Glomerular visceral epithelial cell (primary cell): ENCODE data around the gene SLCO1C1.

Experiments used
- DNase-seq: peaks from one replicate; pipeline ENCODE4 v3.0.0-alpha.2; 2016; ENCODE audit errors: extremely low spot score

The SLCO1C1 gene

DNA sequence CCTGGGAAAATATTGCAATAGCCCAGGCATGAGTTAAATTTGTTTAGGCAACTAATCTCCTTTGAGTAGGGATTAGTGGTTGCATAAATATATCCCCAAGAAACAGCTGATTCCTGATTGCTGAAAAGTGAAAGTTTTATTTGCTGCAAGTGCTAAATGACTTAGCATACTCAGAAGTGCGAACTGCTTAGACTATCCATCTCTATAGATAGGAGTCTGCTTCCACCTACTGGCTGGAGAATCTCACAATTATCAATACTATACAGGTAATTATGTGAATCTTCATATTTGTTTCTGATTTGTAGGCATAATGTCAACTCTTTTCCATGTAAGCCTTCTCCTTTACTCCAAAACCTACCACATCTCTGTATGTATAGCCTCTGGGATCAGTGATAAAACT is 103.4 kb downstream of the SLCO1C1 start:
- no peak for DNase-seq

DNA sequence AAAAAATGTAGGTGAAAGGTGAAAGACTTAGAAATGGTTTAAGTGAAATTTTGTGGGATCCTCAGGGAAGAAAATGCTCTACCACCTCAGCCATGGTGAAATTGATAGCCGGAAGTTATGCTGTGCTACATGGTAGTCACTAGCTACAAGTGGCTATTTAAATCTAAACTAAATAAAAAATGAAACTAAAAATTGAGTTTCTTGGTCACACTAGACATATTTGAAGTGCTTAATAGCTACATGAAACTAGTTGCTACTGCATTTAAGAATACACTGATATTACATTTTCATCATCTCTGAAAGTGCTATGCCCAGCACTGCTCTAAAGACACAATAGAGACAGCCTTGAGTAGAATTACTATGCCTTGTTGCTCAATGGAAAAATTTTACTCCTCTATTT is 105.0 kb downstream of the SLCO1C1 start:
- no peak for DNase-seq

GRCh38 chr12:20801035-20801434 is 105.9 kb downstream of the SLCO1C1 start:
- DNase-seq: no peak
